ENCODE results near the gene RSRC1.

DNA sequence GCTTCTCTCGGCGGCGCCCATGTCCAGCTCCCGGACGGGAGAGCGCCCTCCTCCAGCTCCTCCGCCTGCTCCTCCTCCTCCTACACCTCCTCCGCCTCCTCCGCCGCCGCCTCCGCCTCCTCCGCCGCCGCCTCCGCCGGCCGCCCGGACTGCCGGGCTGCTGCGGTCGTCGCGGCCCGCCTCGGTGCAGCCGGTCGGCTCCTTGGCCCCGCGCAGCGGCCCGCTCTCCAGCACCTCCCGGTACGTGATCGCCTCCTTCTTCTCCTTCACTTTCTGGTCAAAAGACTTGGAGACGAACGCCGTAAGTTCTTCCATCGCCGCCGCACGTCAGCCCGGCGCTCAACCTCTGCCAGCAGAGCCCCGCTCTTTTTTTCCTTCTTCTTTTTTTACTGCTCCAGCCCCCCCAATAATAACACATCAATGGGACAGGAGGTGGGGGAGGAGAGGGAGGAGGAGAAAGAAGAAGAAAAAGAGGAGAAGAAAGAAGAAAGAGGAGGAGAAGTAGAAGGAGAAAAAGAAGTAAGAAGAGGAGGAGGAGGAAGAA, 4.1 kb upstream of the RSRC1 start:
- TF ChIP-seq POLR2A (IDR thresholded peaks at IDR 0.05), result no peak
- TF ChIP-seq, protein P1, sequence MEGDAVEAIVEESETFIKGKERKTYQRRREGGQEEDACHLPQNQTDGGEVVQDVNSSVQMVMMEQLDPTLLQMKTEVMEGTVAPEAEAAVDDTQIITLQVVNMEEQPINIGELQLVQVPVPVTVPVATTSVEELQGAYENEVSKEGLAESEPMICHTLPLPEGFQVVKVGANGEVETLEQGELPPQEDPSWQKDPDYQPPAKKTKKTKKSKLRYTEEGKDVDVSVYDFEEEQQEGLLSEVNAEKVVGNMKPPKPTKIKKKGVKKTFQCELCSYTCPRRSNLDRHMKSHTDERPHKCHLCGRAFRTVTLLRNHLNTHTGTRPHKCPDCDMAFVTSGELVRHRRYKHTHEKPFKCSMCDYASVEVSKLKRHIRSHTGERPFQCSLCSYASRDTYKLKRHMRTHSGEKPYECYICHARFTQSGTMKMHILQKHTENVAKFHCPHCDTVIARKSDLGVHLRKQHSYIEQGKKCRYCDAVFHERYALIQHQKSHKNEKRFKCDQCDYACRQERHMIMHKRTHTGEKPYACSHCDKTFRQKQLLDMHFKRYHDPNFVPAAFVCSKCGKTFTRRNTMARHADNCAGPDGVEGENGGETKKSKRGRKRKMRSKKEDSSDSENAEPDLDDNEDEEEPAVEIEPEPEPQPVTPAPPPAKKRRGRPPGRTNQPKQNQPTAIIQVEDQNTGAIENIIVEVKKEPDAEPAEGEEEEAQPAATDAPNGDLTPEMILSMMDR (IDR thresholded peaks at IDR 0.05), result no peak
